IPS-NIHi7 (cell line): ENCODE measurements around the gene CNTNAP2.
A peak's percentile ranks its signal among the peaks of the same experiment; 100 is the strongest.

ENCODE experiments used
- DNase-seq: peaks from one replicate; pipeline ENCODE4 v3.0.0; 2012; ENCODE audit warnings: mixed read lengths; ENCODE audit errors: extremely low spot score

Gene CNTNAP2

GRCh38 chr7:146116521-146117222, at the start of gene CNTNAP2:
Gene CNTNAP2 (plus strand): TSS chr7:146116801. CDS start chr7:146116877, 76 bp downstream.
- peak; percentile 55 for DNase-seq

GRCh38 chr7:146067880-146068279, 48.7 kb upstream of the CNTNAP2 start:
- no peak for DNase-seq

DNA sequence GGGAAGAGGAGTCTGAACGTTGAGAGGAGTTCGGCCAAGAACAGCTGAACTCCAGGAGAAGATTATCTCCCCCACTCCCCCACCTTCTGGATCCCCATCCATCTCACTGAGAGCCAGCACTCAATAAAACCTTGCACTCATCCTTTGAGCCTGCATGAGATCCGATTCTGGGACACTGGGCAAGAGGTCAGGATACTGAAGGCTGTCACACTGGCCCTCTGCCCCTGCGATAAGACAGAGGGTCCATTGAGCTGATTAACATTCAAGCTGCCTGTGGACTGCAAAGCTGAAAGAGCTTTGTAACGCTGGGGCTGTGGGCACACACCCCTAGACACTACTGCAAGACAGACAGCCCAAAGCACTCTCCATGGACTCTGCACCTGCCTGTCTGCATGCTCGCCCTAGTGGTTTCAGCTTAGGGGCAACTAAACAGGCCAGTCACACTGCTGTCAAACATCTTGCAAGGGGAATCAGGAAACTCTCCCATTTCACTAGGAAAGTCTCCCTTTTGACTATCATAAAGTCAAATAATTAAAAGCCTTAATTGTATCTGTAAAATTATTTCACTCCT, 42.3 kb upstream of the CNTNAP2 start:
- no peak for DNase-seq

DNA sequence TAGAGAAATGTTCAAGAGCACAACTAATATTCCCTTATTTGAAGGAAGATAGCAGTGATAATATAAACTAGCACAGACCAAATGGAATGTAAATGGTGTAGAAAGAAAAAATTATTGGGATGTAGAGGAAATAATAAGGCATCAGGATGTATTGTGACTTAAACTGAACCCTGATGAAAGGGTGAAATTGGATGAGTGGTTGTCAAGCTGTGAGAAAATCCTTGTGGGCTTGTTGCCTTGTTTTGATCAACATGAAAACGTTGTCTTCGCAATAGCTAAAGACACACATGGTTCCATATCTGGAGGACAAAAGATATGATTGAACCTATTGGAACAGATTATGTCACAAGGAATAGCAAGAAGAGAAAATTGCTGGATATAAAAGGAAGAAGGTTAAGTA, 40.3 kb upstream of the CNTNAP2 start:
- no peak for DNase-seq

GRCh38 chr7:146084086-146084485, 32.5 kb upstream of the CNTNAP2 start:
- DNase-seq: no peak

- peak; percentile 35 for DNase-seq
These were observed 26.5 kb upstream of the CNTNAP2 start for GRCh38 chr7:146090023-146090645.

GRCh38 chr7:146094356-146094755, 22.2 kb upstream of the CNTNAP2 start:
- DNase-seq: no peak

DNA sequence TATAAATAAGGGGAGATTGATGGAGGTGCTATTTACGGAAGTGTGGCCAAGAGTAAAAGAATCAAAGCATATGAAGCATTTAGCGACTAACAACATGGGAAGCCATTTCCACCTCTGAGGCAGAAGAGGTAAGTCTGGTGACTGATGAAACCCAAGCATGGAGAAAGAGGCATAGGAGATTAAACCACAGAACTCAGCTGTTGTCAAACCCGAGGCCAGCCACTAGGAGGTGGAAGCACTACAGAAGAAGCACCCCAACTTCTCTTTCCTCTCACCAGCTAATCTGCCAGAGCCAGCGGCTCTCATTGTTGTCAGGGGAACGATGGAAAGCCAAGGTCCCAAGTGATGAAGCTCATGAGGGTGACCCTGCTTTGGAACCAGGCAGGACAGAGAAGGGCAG, 19.6 kb upstream of the CNTNAP2 start:
- peak; percentile 15 for DNase-seq

- DNase-seq: no peak
These were observed 10.3 kb upstream of the CNTNAP2 start for GRCh38 chr7:146106319-146106718.

DNA sequence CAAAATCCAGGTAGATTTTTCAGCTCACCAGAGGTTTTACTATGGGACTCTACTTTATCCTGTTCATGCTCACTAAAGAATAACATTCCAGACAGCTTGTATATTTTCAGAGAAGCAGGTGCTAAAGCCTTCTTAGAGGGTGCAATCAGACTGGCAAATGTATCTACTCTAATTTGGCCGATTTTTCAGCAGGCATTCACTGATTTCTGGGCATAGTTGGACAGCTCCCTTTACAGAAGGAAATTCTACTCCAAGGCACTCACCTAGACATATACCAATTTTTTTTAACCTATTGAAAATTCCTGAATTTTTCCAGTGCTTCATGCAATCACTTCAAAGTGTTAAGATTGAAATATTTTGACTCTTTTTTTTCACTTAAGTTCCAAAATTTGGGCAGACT, 3.8 kb upstream of the CNTNAP2 start:
- no peak for DNase-seq

DNA sequence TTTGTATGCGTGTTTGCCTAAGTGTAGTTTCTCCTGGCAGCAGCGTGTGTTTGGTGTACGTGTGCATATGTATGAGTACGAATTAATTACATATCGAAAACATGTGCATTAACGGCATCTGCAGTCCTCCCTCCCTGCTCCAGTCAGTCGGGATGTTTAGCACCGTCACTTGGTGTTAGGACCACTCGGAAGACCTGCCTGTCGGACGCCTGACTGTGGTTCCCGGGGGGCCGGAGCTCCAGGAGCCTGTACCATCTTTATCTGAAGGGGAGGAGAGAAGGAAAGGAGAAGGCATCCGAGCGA, 1.1 kb upstream of the CNTNAP2 start:
- DNase-seq: no peak

- peak; percentile 94 for DNase-seq
These were observed 615 bp upstream of the CNTNAP2 start for GRCh38 chr7:146115851-146116520.

DNA sequence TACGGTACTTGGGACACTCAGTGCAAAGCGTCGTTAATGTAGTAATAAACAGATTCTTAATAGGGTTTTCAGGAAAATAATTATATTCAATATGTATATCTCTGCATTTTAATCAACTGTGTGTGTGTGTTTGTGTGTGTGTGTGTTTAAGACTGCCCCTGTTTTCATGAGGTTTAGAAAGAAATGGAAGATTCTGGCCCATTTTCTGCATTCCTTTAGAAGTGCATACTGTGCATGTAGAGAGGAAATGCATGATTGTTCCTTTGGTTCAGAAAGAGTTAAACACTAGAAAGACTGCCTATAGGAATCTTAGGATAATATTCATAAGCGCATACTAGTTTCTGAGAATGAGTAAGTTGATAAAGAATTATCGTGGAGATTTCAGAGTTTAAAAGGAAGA, 975 bp downstream of the CNTNAP2 start:
- no peak for DNase-seq

DNA sequence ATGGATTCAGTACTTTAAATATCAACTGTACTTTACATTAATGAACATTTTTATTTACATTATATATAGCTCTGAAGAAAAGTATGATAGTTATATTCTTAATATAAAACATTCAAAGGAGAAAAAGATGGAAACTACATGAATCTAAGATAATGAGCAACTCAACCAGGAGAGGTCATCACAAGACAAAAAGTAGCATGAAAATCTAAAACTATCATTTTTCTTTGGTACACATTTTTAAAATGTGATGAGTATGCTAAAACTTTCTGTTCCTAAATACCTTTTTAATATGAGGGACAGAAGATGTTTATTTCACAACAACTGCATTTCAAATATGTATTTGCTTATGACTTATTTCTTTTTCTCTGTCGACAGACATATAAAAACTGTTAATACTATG, 2.4 kb downstream of the CNTNAP2 start:
- no peak for DNase-seq

GRCh38 chr7:146123715-146124114, 7.1 kb downstream of the CNTNAP2 start:
- DNase-seq: no peak

DNA sequence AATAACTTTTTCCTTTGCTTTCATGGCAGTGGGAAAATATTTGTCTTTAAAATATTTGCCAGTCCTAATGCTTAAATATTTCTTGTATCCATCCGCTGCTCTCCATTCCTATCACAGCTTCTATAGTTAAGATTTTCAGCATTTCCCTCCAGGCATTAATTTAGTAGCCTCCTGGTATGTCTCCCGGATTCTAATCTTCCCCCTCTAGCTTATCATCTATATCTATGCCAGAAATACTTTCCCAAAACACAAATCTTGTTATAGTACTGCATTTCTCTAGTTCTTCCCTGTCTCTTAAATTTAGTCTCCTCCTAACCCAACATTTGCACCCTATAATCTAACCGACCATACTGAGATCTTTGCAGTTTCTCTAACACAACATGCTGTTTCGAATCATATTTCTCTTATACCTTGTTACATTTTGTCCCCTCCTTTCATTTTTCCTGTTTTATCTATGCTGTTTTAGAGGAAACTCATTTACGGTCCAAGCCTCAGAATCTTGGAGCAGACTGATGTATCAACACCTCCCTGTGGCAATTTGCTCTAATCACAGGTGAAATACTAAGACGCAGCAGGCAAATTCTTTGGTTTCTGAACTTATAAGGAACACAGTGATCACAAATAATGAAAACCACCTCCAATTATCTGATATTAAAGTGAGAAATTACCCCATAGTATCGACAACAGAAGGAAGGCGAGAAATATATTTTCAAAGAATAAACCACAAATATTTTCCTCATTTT, 10.3 kb downstream of the CNTNAP2 start:
- DNase-seq: no peak

DNA sequence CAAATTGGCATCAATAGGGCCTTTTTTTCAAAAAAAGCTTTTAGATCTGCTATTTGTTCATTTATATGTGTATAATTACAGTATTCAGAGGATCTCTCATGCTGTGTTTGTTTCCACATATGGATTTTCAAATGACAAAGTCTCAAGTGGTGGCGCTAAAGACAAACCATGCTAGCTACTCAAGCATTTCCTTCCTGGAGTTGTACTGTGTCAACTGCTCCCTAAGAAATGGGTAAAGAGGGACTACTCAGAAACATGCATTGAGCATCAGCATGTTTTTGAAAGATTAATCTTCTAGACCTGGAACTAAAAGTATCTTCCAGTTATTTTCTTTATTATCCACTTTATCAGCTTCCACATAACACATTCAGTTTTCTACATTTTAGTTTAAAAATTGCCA, 12.7 kb downstream of the CNTNAP2 start:
- DNase-seq: peak; percentile 10

DNA sequence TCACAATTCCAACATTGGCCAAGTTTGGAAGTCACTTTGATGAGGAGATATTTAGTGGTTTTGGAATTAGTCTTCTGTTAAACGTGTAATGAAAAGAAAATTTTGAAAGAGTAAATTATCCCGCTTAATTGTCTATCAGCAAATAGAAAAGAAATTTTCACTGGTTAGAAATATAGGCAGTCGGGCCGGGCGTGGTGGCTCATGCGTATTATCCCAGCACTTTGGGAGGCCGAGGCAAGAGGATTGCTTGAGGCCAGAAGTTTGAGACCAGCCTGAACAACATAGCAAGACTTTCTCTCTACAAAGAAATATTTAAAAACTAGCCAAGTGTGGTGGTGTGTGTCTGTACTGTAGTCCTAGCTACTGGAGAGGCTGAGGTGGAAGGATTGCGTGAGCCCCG, 13.4 kb downstream of the CNTNAP2 start:
- no peak for DNase-seq

DNA sequence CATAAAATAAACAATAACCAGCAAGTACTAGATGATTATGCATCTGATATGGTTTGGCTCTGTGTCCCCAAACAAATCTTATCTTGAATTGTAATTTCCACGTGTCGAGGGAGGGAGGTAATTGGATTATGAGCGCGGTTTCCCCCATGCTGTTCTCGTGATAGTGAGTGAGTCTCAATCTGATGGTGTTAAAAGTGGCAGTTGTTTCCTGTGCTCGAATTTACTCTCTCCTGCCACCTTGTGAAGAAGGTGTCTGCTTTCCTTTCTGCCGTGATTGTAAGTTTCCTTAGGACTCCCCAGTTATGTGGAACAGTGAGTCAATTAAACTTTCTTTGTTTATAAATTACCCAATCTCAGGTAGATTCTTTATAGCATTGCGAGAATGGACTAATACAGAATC, 15.1 kb downstream of the CNTNAP2 start:
- DNase-seq: no peak

DNA sequence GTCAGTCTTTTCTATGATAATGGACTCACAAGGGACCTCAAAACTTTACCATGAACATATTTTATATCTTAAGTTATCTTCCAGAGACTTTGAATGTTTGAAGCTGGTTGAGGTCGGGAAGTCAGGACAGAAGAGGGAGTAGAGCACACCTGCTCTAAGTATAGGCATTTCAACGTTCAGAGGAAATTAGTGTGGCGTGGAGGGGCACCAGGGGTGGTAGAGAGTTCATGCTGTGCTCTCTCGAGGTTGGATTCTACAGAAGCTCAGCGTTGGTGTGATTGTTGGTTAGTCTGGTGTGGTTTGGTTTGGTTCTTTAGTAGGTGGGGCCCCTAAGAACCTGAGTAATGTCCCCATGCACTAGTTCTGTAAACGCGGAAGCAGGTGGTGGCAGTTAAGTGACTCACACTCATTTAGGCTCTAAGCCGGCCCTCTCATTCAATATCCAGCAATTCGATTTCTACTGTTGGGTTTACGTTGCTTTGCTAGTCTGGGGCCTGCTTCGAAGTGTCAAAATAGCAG, 19.8 kb downstream of the CNTNAP2 start:
- no peak for DNase-seq

GRCh38 chr7:146138926-146139325, 22.3 kb downstream of the CNTNAP2 start:
- DNase-seq: no peak
